Hematopoietic multipotent progenitor cell treated with erythropoietin and hydrocortisone succinate and interleukin-3 and kit ligand, for 8 days (in vitro differentiated cells): ENCODE measurements around the gene LAMA5.

Experiments
- DNase-seq: peaks from one replicate; pipeline ENCODE4 v3.0.0-alpha.2; 2015

LAMA5 gene

GRCh38 chr20:62358171-62359042 lies 8.7 kb downstream of the LAMA5 start:
- peak; percentile 55 for DNase-seq

GRCh38 chr20:62357681-62358080 lies 9.4 kb downstream of the LAMA5 start:
- DNase-seq, result no peak

- peak; percentile 92 for DNase-seq
These were observed 9.9 kb downstream of the LAMA5 start for GRCh38 chr20:62357187-62357667.

GRCh38 chr20:62356589-62357186 lies 10.4 kb downstream of the LAMA5 start:
- DNase-seq, result no peak

GRCh38 chr20:62355878-62356588 lies 11.1 kb downstream of the LAMA5 start:
- no peak for DNase-seq

GRCh38 chr20:62355516-62355877 lies 11.6 kb downstream of the LAMA5 start:
- no peak for DNase-seq

- no peak for DNase-seq
These were observed 12.2 kb downstream of the LAMA5 start for GRCh38 chr20:62354811-62355341.

GRCh38 chr20:62354031-62354808 lies 12.9 kb downstream of the LAMA5 start:
- DNase-seq, result no peak

GRCh38 chr20:62353289-62354030 lies 13.7 kb downstream of the LAMA5 start:
- no peak for DNase-seq

- DNase-seq, result no peak
These were observed 14.5 kb downstream of the LAMA5 start for GRCh38 chr20:62352402-62353288.

GRCh38 chr20:62351469-62352401 lies 15.4 kb downstream of the LAMA5 start:
- no peak for DNase-seq

- DNase-seq, result no peak
These were observed 16.3 kb downstream of the LAMA5 start for GRCh38 chr20:62350629-62351422.

- no peak for DNase-seq
These were observed 16.9 kb downstream of the LAMA5 start for GRCh38 chr20:62350098-62350628.

- DNase-seq, result no peak
These were observed 17.5 kb downstream of the LAMA5 start for GRCh38 chr20:62349556-62350097.

GRCh38 chr20:62348604-62349003 lies 18.5 kb downstream of the LAMA5 start:
- no peak for DNase-seq

- DNase-seq, result no peak
These were observed 19.7 kb downstream of the LAMA5 start for GRCh38 chr20:62347445-62347844.

GRCh38 chr20:62347151-62347404 lies 20.0 kb downstream of the LAMA5 start:
- DNase-seq, result no peak

GRCh38 chr20:62346398-62347150 lies 20.5 kb downstream of the LAMA5 start:
- no peak for DNase-seq
